Aorta (tissue), 5 donors: ENCODE results near the gene EEF2K. TPM values are rescaled to one million over a fixed set of nuclear protein-coding genes. Genes with fewer than 3 reads are reported as not detected.
A peak's percentile ranks its signal among the peaks of the same experiment; 100 is the strongest.

Experiments used
- ATAC-seq: fragments of 200-7000 bp; cut with Tn5 transposase; one replicate; pipeline ENCODE4 v1.9.1; 2022; ENCODE audit warnings: moderate library complexity; ENCODE audit not compliant: low FRiP score
- DNase-seq, 2 donors: peaks; one replicate each; pipeline ENCODE4 v3.0.0-alpha.2; 2020
- H3K27ac ChIP-seq, 2 donors: one replicate each; pipeline ENCODE4 v1.5.1; 2013; ENCODE audit warnings: low read length in 2 of 2, mild to moderate bottlenecking in 2 of 2, moderate library complexity in 2 of 2, control low read depth in 1 of 2, inconsistent platforms in 1 of 2, low read depth in 1 of 2
- H3K27me3 ChIP-seq, 2 donors: one replicate each; pipeline ENCODE4 v1.6.1; 2013; ENCODE audit warnings: control low read depth in 1 of 2, low read length in 1 of 2, mild to moderate bottlenecking in 1 of 2, moderate library complexity in 1 of 2; ENCODE audit not compliant: insufficient read depth in 2 of 2, control insufficient read depth in 1 of 2
- H3K36me3 ChIP-seq, 2 donors: one replicate each; pipeline ENCODE4 v1.6.1; 2013; ENCODE audit warnings: control low read depth in 1 of 2, low read length in 1 of 2, mild to moderate bottlenecking in 1 of 2; ENCODE audit not compliant: insufficient read depth in 2 of 2, control insufficient read depth in 1 of 2
- H3K4me1 ChIP-seq, 2 donors: one replicate each; pipeline ENCODE4 v1.6.1; 2013; ENCODE audit warnings: low read length in 2 of 2, control low read depth in 1 of 2, mild to moderate bottlenecking in 1 of 2, moderate library complexity in 1 of 2; ENCODE audit not compliant: insufficient read depth in 2 of 2, control insufficient read depth in 1 of 2
- H3K4me3 ChIP-seq, 2 donors: one replicate each; pipeline ENCODE4 v1.5.1; 2013; ENCODE audit warnings: low read length in 2 of 2, control low read depth in 1 of 2, mild to moderate bottlenecking in 1 of 2
- H3K9me3 ChIP-seq: one replicate; pipeline ENCODE4 v1.6.1; 2013; ENCODE audit warnings: mild to moderate bottlenecking, low read length; ENCODE audit not compliant: control insufficient read depth
- WGBS, 2 donors: extraction: QIAGEN DNeasy Blood & Tissue Kit; methylation state at CpG; one replicate each; pipeline ENCODE4 v1.1.7; 2013; 5-methylcytosine and 5-hydroxymethylcytosine counted together
- intact Hi-C, 2 donors: fragments of 100-400 bp; cut with DNase I; formaldehyde crosslinking; loops; one replicate each; pipeline versions ENCODE4 v1.14.2 to v1.15.0; 2022
- polyA plus RNA-seq, 2 donors: library from polyadenylated mRNA; stranded (reverse); fragments of 200-250 nt; gene quantifications; one replicate each; pipeline ENCODE4 v1.2.3, GENCODE V29; 2013
- total RNA-seq, 2 donors: library from RNA; stranded (reverse); fragmentation: NEBNext Ultra II Directional; extraction: Animal tissue kit (Norgen Biotek cat#: 25700); gene quantifications; one replicate each; pipeline ENCODE4 v1.2.1, GENCODE V29; 2021
- donor health status: healthy with polysubstance abuse.
- donor health status: Bipolar disorder and iron deficiency.
- donor health status: DM: no; HTN: no; CAD: no.
- donor health status: DM: no; HTN: no; CAD: no.
- donor health status: DM: yes; HTN: yes; CAD: no.

Gene EEF2K
- total and polyA plus RNA-seq, 4 donors = 9.3 to 56.3 (median 26.3) TPM

DNA sequence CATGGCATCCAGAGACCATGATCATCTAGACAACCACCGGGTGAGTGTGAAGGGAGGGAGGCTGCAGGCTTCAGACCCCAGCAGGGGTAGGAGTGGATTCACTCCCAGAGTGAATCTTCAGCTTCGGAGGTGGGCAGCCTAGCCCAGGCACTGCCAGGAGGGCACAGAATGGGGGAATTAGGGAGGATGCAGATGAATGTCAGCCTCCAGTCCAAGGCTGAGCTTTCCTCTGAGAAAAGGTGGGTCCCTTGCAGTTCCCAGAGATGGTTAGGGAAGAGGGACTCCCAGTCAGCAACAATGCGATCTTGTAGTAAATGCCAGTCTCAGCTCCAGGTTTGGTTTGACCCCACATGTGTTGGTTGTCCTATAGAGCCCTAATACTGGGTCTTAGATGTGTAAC lies 54.4 kb downstream of the EEF2K start:
- Histone ChIP-seq H3K27me3 (no peaks in the 10 kb centered on the region), H3K4me1 (no peaks in the 10 kb centered on the region), H3K36me3 (peaks cover 3 to 7% of the 10 kb centered on the region in 2 donors), H3K4me3 (no peak overlapping the region), H3K27ac (no peak overlapping the region), H3K9me3 (no peaks in the 10 kb centered on the region)
- 96 to 100% methylated on average over 3 of the region's 3 CpGs for WGBS, 2 donors
- intact Hi-C loops = no loop called here
- no peak for DNase-seq
- no peak for ATAC-seq

DNA sequence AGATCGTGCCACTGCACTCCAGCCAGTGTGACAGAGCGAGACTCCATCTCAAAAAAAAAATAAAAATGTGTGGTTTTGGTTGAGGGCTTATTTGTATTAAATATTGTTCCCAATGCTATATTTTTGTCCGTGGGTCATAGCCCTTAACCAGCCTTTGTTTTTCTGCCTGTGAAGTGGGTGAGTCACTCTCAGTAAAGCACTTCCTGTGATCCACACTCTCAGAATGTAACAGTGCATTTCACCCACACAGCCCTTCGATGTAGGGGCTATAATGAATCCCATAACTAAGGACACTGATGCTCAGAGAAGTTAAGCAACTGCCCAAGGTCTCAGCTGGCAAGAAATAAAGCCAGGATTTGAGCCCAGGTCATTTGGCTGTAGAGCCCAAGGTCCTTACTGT lies 56.4 kb downstream of the EEF2K start:
- intact Hi-C loops = no loop called here
- H3K27ac ChIP-seq = no peak overlapping the region
- WGBS, 2 donors = 84 to 89% methylated on average over 4 of the region's 4 CpGs
- peaks cover 6% of the 10 kb centered on the region in 2 donors for H3K36me3 ChIP-seq
- ATAC-seq (no peak), DNase-seq (no peak)
- H3K4me3 ChIP-seq = no peak overlapping the region
- no peaks in the 10 kb centered on the region for H3K9me3 ChIP-seq
- no peaks in the 10 kb centered on the region for H3K4me1 ChIP-seq
- no peaks in the 10 kb centered on the region for H3K27me3 ChIP-seq

DNA sequence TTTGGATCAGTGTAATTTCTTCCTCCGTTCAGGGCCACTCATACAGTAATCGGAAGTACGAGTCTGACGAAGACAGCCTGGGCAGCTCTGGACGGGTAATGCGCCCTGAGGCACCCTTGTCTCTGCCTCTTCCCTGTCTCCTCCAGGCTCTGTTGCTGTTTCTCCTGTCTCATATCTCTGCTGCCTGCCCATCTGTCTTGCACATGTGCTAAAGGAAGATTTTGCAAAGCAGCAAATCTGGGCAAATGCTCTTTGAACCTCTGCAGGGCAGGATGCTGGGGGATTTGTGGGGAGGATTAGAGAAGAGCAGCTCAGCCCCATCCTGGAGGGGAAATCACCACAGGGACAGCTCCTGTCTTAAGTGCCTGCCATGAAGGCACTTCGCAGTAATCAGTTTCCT lies 58.7 kb downstream of the EEF2K start:
- DNase-seq = no peak
- H3K36me3 ChIP-seq = peaks cover 3 to 6% of the 10 kb centered on the region in 2 donors
- ATAC-seq = no peak
- no peaks in the 10 kb centered on the region for H3K9me3 ChIP-seq
- WGBS, 2 donors = 89 to 91% methylated on average over 7 of the region's 7 CpGs
- H3K27ac ChIP-seq = no peak overlapping the region
- no peaks in the 10 kb centered on the region for H3K27me3 ChIP-seq
- intact Hi-C loops = no loop called here
- no peak overlapping the region for H3K4me3 ChIP-seq
- H3K4me1 ChIP-seq = no peaks in the 10 kb centered on the region

DNA sequence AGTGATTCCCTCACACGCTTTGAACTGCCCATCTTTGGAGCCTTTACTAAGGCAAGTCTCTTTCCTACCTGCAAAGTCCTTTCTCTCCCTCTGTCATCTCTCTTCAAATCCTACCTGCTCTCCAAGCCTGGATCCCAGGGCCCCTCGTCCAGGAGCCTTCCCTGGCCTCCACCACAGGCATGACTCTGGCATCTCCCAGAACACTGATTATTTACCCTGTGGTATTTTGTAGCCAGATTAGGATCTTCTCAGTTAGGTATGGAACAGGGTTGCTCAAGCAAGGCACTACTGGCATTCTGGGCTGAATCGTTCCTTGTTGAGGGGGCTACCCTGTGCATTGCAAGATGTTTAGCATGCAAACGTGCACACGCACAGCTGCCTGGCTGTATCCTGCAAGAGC lies 59.3 kb downstream of the EEF2K start:
- H3K4me1 ChIP-seq = no peaks in the 10 kb centered on the region
- peaks cover 3 to 6% of the 10 kb centered on the region in 2 donors for H3K36me3 ChIP-seq
- no peak for DNase-seq
- H3K4me3 ChIP-seq = no peak overlapping the region
- no peaks in the 10 kb centered on the region for H3K9me3 ChIP-seq
- intact Hi-C loops = no loop called here
- no peak for ATAC-seq
- H3K27ac ChIP-seq = no peak overlapping the region
- 81 to 82% methylated on average over 5 of the region's 5 CpGs for WGBS, 2 donors
- H3K27me3 ChIP-seq = no peaks in the 10 kb centered on the region

DNA sequence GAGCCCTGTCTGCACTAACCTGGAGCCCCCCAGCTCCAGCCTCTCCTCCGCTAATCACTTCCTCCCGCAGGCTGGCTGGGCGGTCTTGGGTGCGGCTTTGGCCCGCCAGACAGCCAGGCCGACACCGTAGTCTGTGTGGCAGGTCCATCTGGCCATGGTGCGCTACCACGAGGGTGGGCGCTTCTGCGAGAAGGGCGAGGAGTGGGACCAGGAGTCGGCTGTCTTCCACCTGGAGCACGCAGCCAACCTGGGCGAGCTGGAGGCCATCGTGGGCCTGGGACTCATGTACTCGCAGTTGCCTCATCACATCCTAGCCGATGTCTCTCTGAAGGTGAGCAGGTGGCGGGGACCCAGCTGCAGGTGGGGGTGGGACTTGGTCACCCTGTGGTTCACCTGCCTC lies 60.5 kb downstream of the EEF2K start:
- Histone ChIP-seq H3K36me3 (peaks cover 3% of the 10 kb centered on the region in 2 donors), H3K27ac (no peak overlapping the region), H3K27me3 (no peaks in the 10 kb centered on the region), H3K9me3 (no peaks in the 10 kb centered on the region), H3K4me1 (no peaks in the 10 kb centered on the region), H3K4me3 (no peak overlapping the region)
- intact Hi-C loops = no loop called here
- ATAC-seq (no peak), DNase-seq (no peak)
- WGBS, 2 donors = 94 to 97% methylated on average over 19 of the region's 19 CpGs

DNA sequence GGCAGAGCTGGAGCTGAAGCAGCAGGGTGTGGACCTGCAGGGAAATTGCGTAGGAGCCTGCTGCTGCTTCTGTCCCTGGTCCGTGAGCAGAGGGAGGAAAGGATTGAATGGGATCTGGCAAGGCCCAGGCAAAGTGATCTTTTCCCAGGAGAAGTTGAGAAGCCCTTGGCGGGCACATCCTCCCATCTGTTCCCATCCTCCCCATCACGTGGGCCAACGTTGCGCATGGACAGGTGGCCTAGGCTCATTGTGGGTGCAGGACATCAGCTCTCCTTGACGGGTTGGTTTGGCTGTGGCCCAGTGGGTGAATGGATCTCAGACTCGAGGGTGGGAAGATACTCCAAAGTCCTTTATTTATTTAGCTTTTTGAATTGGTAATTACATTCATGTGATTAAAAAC lies 61.7 kb downstream of the EEF2K start:
- H3K4me3 ChIP-seq = no peak overlapping the region
- H3K27ac ChIP-seq = no peak overlapping the region
- H3K9me3 ChIP-seq = no peaks in the 10 kb centered on the region
- intact Hi-C loops = no loop called here
- peaks cover 3 to 4% of the 10 kb centered on the region in 2 donors for H3K36me3 ChIP-seq
- 88 to 89% methylated on average over 8 of the region's 8 CpGs for WGBS, 2 donors
- no peaks in the 10 kb centered on the region for H3K27me3 ChIP-seq
- H3K4me1 ChIP-seq = no peaks in the 10 kb centered on the region
- ATAC-seq (no peak), DNase-seq (no peak)

DNA sequence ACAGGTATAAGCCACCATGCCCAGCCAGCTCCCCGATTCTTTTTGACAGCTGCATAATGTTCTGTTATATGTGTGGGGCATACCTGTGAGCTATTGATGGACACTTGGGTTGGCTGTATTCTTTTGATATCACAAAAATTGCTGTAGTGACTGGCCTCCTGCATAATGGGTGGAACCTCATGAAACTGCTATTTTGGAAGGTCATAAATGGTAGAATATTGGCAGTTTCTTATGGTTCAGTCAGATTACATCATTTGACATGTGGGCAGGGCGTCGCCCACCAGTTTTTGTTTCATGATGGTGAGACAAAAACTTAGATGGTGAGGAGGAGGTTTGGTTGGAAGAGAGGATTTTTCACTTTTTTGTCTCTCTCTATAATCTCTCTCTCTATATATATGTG lies 64.4 kb downstream of the EEF2K start:
- no peaks in the 10 kb centered on the region for H3K4me1 ChIP-seq
- ATAC-seq = no peak
- WGBS, 2 donors = 92 to 94% methylated on average over 3 of the region's 3 CpGs
- intact Hi-C loops = no loop called here
- no peak overlapping the region for H3K27ac ChIP-seq
- no peak for DNase-seq
- no peaks in the 10 kb centered on the region for H3K9me3 ChIP-seq
- H3K36me3 ChIP-seq = peaks cover 2 to 3% of the 10 kb centered on the region in 2 donors
- no peaks in the 10 kb centered on the region for H3K27me3 ChIP-seq
- no peak overlapping the region for H3K4me3 ChIP-seq

DNA sequence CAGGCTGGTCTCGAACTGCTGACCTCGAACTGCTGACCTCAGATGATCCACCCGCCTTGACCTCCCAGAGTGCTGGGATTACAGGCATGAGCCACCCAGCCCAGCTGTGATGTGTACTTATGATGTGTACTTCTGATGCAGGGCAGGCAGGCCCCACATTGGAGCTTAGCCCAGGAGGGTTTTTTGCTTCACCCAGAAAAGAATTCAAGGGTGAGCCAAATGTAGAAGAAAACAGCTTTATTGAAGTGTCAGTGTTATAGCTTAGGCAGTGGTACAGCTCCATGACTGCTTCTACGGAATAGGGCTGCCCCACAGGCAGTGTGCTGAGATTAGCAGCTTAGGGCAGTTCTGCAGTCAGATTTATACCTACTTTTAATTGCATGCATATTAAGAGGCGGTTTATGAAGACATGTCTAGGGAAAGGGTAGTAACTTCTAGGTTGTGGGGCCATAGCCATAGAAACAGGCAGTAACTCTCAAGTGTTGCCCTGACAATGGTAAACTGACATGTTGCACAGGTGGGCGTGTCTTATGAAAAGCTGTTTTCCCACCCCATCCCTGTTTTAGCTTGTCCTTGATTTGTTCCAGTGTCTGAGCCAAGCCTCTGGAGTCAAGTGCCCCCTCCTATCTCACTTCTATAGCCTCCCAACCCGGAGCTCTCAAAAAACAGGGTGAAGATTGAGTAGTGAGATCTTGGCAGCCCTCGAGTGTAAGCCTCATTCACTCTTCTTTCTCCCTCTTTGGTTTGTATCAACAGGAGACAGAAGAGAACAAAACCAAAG lies 67.0 kb downstream of the EEF2K start:
- H3K4me1 ChIP-seq = no peaks in the 10 kb centered on the region
- DNase-seq (no peak), ATAC-seq (no peak)
- peaks cover 3% of the 10 kb centered on the region in 2 donors for H3K36me3 ChIP-seq
- H3K27me3 ChIP-seq = no peaks in the 10 kb centered on the region
- H3K4me3 ChIP-seq = no peak overlapping the region
- no peaks in the 10 kb centered on the region for H3K9me3 ChIP-seq
- WGBS, 2 donors = 56 to 67% methylated on average over 8 of the region's 8 CpGs
- H3K27ac ChIP-seq = no peak overlapping the region
- intact Hi-C loops = no loop called here

DNA sequence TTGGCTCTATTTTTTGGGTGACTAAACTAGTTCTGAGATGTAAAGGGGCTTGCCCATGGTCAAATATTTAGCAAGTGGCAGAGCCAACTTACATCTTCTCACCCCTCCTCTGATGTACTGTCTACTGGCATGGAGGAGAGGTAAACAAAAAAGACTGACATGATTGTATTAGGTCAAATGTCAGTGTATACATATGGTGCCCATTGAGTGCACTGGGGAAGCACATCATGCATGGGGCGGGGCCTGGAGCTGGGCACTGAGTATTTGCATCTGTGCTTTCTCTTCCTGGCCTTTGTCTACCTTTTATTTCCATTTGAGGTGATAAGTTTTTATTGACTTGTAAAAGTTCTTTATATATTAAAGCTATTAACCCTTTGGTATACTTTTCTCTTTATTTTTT lies 68.8 kb downstream of the EEF2K start:
- H3K9me3 ChIP-seq = no peaks in the 10 kb centered on the region
- no peaks in the 10 kb centered on the region for H3K4me1 ChIP-seq
- DNase-seq = peak in 1 of 2 donors; percentile 2
- H3K27me3 ChIP-seq = no peaks in the 10 kb centered on the region
- H3K27ac ChIP-seq = no peak overlapping the region
- H3K4me3 ChIP-seq = no peak overlapping the region
- 100% methylated on average over 1 of the region's 1 CpG for WGBS, 2 donors
- peaks cover 3% of the 10 kb centered on the region in 2 donors for H3K36me3 ChIP-seq
- intact Hi-C loops = no loop called here
- no peak for ATAC-seq
